ENCODE data around the gene PAPOLG.

Gene PAPOLG

GRCh38 chr2:60756097-60757087, at the start of gene PAPOLG:
TSS of gene PAPOLG (plus strand) at chr2:60756268. CDS start at chr2:60756479, 211 bp downstream.
- peak; percentile 62 for DNase-seq (ENCODE audit: low read depth)
- H3K4me3 ChIP-seq (ENCODE audit: low read depth, low read length): peak within 1 kb of the TSS; percentile 97

- no peak overlapping the region for H3K4me3 ChIP-seq (ENCODE audit: low read depth, low read length)
- DNase-seq (ENCODE audit: low read depth): no peak
Observed at GRCh38 chr2:60707750-60708371, 48.2 kb upstream of the PAPOLG start.

DNA sequence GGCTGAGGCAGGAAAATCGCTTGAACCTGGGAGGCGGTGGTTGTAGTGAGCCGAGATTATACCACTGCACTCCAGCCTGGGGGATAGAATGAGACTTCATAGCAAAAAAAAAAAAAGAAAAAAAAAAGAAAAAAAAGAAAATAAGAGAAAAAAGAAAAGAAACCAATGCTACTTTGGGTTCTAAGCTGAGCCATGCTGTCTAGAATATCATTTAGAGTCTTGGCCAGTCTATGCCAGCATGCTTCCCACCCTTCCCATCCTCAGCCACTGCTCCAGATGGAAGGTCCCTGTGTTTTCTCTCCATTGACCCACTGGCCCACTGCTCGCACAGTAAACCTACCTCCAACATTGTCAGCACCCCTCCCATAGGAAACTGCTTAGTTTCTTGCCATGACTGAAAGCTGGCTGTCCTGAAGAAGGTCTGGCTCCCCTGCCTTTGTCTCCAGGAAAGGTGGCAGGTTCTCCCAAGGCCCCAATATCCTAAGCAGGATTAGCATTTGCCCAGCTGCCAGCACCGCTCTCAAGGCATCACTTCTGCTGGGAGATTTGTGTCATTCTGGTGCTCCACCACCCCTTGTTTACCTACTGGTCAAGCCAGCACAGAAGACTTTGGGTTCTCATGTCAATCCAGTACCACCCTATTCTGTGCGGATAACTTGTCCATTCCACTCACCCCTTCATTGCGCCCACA, 47.3 kb upstream of the PAPOLG start:
- H3K4me3 ChIP-seq (ENCODE audit: low read depth, low read length): no peak overlapping the region
- DNase-seq (ENCODE audit: low read depth): no peak

DNA sequence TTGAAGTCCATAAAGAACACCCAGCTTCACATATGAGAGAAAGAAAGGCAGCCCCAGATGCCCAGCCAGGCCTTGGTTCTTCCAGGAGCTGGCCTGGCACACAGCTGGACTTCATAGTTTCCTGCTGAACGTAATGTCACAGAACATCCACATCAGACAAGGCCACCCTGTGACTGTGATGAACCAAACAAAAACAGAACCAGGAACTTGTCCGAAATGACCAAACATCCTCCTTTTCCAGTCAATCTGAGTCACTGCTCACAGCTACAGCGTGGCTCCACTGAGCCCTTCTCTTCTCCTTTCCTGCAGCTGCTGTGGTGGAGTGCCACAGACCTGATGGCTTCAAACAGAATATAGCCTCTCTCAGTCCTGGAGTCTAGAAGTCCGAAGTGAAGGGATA, 45.4 kb upstream of the PAPOLG start:
- DNase-seq (ENCODE audit: low read depth): no peak
- H3K4me3 ChIP-seq (ENCODE audit: low read depth, low read length): no peak overlapping the region

- DNase-seq (ENCODE audit: low read depth): no peak
- no peak overlapping the region for H3K4me3 ChIP-seq (ENCODE audit: low read depth, low read length)
Observed at GRCh38 chr2:60715561-60715960, 40.5 kb upstream of the PAPOLG start.

GRCh38 chr2:60717691-60718090, 38.4 kb upstream of the PAPOLG start:
- DNase-seq (ENCODE audit: low read depth): no peak
- H3K4me3 ChIP-seq (ENCODE audit: low read depth, low read length): no peak overlapping the region

DNA sequence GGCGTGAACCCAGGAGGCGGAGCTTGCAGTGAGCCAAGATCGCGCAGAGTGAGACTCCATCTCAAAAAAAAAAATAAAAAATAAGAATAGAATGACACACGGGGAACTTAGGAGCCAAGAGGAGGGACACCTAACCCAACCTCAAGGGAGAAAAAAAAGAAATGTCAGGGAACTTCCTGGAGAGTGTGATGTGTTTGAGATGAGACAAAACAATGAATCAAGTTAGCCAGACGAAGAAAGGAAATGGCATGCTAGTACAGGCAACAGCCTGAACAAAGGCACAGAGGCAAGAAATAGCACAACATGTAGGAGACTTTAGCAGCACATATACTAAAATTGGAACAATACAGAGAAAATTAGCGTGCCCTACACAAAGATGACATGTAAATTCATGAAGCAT, 36.7 kb upstream of the PAPOLG start:
- H3K4me3 ChIP-seq (ENCODE audit: low read depth, low read length): no peak overlapping the region
- DNase-seq (ENCODE audit: low read depth): no peak

DNA sequence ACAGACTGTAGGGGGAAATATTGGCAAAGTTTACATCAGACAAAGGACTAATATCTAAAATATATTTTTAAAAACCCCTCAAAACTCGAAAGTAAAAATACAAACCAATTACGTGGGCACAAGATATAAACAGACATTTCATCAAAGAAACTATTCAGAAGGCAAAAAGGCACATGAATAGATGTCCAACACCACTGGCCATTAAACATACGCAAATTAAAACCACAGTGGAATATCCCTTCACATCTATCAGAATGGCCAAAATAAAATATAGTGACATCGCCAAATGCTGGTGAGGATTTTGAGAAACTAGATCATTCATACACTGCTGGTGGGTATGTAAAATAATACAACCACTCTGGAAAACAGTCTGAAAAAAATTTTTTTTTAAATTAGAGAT, 30.6 kb upstream of the PAPOLG start:
- DNase-seq (ENCODE audit: low read depth): no peak
- H3K4me3 ChIP-seq (ENCODE audit: low read depth, low read length): no peak overlapping the region

- no peak overlapping the region for H3K4me3 ChIP-seq (ENCODE audit: low read depth, low read length)
- no peak for DNase-seq (ENCODE audit: low read depth)
Observed at GRCh38 chr2:60728855-60729254, 27.2 kb upstream of the PAPOLG start.

GRCh38 chr2:60735496-60736250, 20.4 kb upstream of the PAPOLG start:
- DNase-seq (ENCODE audit: low read depth): no peak
- H3K4me3 ChIP-seq (ENCODE audit: low read depth, low read length): peak overlapping the region; percentile 37

- DNase-seq (ENCODE audit: low read depth): no peak
- no peak overlapping the region for H3K4me3 ChIP-seq (ENCODE audit: low read depth, low read length)
Observed at GRCh38 chr2:60738679-60739078, 17.4 kb upstream of the PAPOLG start.

GRCh38 chr2:60739156-60739555, 16.9 kb upstream of the PAPOLG start:
- H3K4me3 ChIP-seq (ENCODE audit: low read depth, low read length): no peak overlapping the region
- no peak for DNase-seq (ENCODE audit: low read depth)

DNA sequence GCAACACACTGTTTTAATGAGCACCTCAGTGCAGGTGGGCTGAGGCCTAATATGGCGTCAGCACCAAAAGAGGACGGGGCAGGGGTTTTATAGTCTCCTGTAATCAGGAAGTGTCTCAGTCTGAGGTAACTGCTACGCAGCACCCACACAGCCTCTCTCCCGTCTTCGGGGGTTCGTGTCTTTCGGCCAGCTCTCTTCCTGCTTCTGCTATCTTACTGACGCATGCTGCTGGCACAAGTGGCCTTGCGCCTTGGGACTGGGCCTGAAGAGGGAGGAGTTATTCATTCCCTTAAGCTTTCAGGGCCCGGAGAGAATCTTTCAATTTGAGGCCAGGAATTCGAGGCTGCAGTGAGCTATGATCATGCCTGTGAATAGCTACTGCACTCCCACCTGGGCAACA, 14.5 kb upstream of the PAPOLG start:
- H3K4me3 ChIP-seq (ENCODE audit: low read depth, low read length): no peak overlapping the region
- DNase-seq (ENCODE audit: low read depth): no peak

DNA sequence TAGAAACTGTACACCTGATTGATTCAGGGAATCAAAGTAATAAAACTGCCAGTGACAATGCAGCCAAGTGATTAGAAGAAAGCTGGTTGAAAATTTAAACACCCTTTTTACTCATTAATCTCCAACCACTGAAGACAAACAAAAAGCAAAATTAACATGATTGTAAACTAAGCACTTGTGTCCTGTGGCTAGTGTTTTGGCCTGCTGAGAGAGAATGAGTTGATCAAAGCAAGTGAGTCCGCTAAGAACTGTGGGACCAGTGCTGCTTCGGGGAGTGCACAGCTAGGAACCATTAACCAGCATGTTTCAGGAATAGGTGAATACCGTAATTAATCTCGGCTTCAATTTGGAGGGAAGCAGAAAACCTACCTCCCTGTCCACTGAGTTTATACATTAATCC, 13.6 kb upstream of the PAPOLG start:
- DNase-seq (ENCODE audit: low read depth): no peak
- H3K4me3 ChIP-seq (ENCODE audit: low read depth, low read length): no peak overlapping the region

DNA sequence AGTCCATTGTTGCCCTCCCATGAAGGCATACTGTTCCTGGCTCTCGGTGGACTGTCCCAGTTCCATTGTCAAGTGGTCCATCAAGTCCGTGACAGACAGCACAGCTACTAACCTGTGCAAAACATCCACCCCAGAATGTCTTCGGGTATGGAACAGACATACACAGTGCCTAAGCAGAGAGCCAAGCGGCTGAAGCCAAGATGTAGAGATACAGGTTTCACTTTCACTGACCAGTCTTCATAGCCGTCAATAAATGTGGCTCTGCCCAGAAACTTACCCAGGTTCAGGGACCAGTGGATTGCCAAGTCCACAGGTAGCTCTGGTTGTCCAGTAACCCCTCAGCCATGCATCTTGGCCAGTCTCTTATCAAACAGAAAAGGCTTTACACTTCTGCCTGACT, 10.7 kb upstream of the PAPOLG start:
- no peak for DNase-seq (ENCODE audit: low read depth)
- H3K4me3 ChIP-seq (ENCODE audit: low read depth, low read length): no peak overlapping the region

DNA sequence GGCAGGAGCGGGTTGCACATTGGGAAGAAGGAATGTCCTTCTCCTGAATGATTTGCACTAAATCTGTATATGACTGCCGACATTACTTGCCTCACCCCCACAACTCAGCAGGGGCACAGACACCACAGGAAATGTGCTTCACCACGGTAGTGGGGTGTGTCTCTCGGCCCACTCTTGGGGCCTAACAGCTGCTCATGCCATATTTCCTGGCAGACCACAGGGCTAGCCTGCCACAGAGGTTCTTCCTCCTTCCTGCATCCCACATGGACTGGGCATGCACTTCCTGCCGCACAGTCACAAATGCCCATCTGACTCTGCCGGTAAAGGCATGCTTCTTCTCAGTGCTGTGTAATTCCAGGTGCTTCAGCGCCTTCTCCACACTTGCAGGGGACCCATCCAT, 10.3 kb upstream of the PAPOLG start:
- no peak for DNase-seq (ENCODE audit: low read depth)
- no peak overlapping the region for H3K4me3 ChIP-seq (ENCODE audit: low read depth, low read length)

DNA sequence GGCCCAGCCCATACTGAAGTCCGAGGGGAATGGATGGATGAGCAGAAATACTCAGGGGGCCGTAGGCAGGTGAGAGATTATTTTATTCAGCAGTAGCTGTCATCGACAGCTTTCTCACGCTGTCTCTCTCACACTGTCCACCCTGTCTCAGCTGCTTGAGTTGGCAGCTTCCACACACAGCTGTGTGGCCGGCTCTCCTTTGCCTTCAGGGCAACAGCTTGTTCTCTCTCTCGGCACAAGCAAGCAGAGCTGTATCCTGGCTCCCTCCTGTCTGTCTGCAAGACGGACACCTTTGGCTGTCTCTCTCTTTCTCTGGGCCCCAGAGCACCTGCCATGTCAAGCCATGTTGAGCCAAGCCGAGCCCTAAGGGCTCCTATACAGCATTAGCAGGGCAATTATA, 9.8 kb upstream of the PAPOLG start:
- H3K4me3 ChIP-seq (ENCODE audit: low read depth, low read length): no peak overlapping the region
- DNase-seq (ENCODE audit: low read depth): peak; percentile 14

- H3K4me3 ChIP-seq (ENCODE audit: low read depth, low read length): no peak overlapping the region
- DNase-seq (ENCODE audit: low read depth): no peak
Observed at GRCh38 chr2:60759654-60760053, 3.6 kb downstream of the PAPOLG start.

DNA sequence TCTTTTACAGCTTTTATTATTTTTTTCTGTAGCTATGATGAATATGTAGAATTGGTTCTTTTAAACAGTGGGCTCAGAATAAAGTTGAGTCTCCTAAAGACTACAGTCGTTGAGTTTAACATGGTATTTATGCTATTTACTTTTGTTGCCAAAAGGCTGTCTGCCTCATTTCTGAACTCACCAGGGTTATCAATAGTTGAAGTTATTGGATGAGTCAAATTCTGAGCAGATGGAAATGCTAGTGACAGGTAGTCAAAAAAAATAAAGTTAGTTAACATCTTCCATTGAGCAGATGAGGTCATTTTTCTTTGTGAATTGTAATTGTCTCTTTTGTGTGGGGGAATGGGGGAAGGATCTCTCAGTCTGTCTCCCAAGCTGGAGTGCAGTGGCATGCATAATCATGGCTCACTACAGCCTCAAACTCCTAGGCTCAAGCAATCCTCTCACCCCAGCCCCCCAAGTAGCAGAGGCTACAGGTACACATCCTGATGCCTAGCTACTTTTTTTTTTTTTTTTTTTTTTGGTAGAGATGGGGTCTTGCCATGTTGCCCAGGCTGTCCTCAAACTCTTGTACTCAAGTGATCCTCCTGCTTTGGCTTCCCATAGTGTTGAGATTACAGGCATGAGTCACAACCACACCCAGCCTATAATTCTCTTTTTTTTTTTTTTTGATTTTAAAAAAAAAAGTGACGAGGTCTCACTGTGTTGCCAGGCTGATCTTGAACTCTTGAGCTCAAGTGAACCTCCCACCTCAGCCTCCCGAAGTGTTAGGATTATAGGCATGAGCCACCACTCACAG, 8.9 kb downstream of the PAPOLG start:
- no peak for DNase-seq (ENCODE audit: low read depth)

More for the DNA sequence above, 8.9 kb downstream of the PAPOLG start:
- no peak overlapping the region for H3K4me3 ChIP-seq (ENCODE audit: low read depth, low read length)
